PFSK-1 (cell line): ENCODE data around the gene TMPRSS4.

Source experiments
- FOXP2 ChIP-seq: optimal IDR thresholded peaks from 2 replicates; pipeline ENCODE3; 2011; ENCODE audit warnings: borderline replicate concordance, control low read depth, inconsistent platforms; ENCODE audit not compliant: insufficient read depth; ENCODE audit errors: extremely low read length, extremely low read depth
- POLR2AphosphoS5 ChIP-seq: IDR thresholded peaks from 2 replicates; pipeline ENCODE4 v1.6.1; 2012; ENCODE audit warnings: low read depth, mild to moderate bottlenecking, control low read depth, low read length, moderate library complexity
- REST ChIP-seq, 2 experiments: IDR thresholded peaks; 2 replicates each; pipeline versions ENCODE4 v1.6.1 to v1.8.0; 2011 to 2012; ENCODE audit warnings: low read depth in 2 of 2, low read length in 2 of 2, control low read depth in 1 of 2, inconsistent platforms in 1 of 2, mild to moderate bottlenecking in 1 of 2, moderate library complexity in 1 of 2; ENCODE audit not compliant: insufficient read depth in 1 of 2
- SIN3A ChIP-seq: IDR thresholded peaks from 2 replicates; pipeline ENCODE4 v1.6.1; 2012; ENCODE audit warnings: mild to moderate bottlenecking, low read length, moderate library complexity, borderline replicate concordance; ENCODE audit not compliant: insufficient read depth
- TAF1 ChIP-seq: IDR thresholded peaks from 2 replicates; pipeline ENCODE4 v1.6.1; 2012; ENCODE audit warnings: low read length, control low read depth, borderline replicate concordance; ENCODE audit not compliant: insufficient read depth

GRCh38 chr11:118071416-118072030, 5.4 kb upstream of the TMPRSS4 start:
- TF ChIP-seq REST (IDR thresholded peaks at IDR 0.05; ENCODE audit: insufficient read depth in 1 of 2, low read depth in 2 of 2, low read length in 2 of 2): no peak
- TF ChIP-seq POLR2AphosphoS5: no peak
- TF ChIP-seq TAF1: no peak
- TF ChIP-seq SIN3A: no peak
- TF ChIP-seq FOXP2: no peak
